Stimulated activated CD8-positive, alpha-beta memory T cell treated with anti-CD3 and anti-CD28 coated beads, Interleukin-7, amount 100 ng/mL, for 24 hours (primary cell): ENCODE measurements around the gene HOXD11.

ENCODE experiments used
- DNase-seq: peaks from one replicate; pipeline ENCODE4 v3.0.0-alpha.2; 2020; ENCODE audit warnings: low read depth

Gene HOXD11

DNA sequence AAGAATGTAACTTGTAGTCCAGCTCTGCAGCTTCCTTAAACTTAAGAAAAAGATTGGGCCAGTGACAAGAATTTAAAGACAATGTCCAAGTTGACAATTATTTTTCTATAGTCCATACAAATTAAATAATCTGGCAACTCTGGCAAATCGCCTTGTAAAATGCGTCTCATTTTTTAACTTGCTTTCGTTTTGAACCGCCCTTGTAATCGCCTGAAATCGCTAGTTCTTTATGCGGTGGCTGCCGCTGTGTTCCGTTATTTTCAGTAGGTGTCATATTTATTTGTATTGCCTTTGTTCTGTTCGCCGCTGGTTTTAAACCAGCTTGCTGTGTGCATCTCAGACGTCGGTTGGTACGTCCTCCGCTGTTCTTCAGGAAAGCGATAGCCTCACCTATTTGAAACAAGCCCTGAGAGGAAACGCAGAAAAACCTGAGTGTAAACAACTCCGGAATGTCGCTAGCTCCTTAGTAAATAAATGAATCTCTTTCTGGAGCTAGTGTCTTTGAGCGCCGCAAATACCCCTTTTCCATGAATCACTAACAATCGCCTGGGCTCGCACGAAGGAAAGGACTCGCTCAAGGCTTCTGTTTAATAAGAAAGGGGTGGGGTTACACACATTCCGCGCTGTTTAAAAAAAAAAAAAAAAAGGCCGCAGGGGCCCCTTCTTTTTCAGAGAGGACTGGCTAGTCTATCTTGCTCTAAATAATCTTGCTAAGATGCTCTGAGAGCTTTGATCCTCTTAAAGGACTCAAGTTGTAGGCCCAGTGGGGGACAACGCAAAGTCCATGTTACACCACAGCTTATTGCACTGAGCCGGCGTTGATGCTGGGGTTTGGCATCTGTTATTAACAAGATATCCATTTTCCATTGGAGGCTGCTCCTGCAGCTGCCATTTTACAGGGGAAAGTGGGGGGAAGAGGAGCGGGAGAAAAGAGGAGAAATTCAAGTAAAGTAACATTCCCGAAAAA is 25.4 kb downstream of the HOXD11 start:
- DNase-seq: no peak

DNA sequence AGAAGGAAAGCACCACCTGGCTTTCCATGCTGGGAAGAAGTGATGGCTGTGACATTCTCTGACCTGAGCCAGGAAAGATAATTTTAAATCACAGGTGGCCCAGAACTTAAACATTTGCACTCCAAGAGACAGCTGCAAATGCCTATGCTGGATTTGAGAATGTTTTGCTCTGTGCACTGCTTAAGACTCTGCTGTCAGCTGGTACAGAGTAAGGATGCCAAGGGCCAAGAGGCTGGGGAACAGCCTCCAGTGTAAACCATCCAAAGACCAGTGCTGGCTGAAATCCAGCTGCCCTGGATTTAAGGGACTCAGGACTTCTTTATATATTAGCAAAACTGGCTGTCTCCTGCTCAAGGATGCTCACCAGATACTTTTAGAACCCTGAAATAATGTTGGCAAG is 26.3 kb downstream of the HOXD11 start:
- DNase-seq: no peak

DNA sequence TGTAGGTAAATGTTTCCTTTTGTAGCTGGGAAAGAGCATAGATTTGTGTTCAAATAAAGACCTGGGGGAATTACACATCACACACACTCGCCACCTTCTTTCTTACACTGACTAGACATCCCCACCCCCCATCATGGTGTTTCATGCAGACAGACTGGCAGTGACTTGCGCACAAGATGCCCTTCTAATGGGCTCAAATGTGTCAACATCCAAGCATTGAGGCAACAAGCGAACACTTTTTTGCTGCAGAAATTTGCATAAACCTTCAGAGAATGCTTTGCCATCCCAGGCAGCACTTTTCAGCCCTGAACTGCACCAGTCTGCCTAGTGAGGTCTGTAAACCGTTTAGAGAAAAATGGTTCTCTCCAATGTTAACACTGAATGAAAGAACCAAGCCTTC is 27.0 kb downstream of the HOXD11 start:
- no peak for DNase-seq

DNA sequence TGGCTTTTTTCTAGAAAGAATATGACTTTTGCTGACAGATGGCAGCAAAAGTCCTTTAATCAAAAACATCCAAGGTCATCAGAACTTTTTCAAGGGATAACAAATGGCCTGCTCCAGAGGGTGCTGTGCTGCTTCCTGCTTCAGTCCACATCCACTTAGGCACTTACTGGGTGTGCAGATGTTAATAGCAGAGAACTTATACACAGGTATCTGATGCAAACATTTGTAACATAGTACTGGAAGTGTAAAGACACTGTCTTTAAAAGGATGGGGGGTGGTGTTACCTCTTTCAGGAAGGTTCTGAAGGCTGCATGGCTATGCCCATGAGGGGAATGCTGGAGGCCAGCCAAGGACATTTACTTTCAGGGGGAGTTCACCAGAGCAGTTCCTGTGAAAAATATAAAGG is 28.0 kb downstream of the HOXD11 start:
- no peak for DNase-seq

DNA sequence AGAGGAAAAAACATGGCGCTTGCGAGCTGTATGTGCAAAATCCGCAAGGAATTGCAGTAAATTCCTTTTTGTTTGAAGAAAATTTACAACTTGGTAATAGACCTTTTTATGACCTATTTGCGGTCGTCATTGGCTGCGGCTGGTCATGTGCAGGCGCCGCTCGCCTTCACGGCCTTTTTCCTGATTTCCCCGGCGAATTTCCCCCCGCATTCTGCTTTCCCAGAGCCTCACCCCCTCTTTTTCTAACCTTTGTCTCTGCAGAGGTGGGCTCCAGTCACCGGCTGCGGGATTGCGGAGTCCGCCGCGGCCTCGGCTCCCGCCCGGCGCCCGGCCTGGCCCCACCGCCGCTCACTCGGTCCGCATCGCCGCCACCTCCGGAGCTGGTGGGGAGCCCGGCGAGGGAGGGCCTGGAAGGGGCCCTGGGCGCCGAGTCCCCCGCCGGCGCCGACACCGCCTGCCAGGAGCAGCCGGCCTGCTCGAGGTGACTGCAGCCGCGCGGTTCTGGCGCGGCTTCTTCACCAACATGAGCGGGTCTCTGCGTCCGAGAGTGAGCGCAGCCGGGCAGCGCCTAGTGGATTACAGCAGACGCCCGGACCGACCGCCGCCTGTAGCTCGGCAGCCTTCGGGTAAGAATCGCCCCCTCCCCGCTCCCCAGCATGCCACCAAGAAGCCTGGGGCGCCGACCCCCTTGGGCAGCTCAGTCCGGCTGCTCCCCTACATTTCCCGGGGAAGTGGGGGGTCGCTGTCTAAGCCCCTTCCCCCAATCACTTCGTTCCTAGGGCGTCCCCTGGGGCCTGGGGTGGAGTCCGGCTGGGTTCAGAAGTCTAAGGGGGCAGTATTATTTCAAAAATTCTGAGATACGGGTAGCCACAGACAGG is 29.5 kb downstream of the HOXD11 start:
- no peak for DNase-seq

DNA sequence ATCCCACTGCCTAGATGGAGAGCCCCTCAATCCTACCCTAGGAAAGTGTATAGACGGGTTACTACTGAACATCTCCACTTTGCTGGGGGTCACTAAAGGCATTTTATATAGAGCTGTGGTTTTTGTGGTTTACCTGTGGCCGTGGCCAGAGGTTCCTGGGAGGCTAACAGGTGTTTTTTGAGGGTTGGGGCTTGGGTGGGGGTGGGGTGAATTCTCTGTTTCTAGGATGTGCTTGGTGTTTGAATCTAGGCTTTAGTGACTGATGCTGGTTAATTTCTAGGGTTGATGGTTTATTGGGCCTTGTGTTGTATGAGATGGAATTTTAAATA is 30.1 kb downstream of the HOXD11 start:
- DNase-seq: no peak

DNA sequence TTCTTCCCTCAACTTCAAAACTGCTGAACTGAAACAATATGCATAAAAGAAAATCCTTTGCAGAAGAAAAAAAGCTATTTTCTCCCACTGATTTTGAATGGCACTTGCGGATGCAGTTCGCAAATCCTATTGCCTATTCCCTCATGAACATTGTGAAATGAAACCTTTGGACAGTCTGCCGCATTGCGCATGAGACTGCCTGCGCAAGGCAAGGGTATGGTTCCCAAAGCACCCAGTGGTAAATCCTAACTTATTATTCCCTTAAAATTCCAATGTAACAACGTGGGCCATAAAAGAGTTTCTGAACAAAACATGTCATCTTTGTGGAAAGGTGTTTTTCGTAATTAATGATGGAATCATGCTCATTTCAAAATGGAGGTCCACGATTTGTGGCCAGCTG is 30.8 kb downstream of the HOXD11 start:
- DNase-seq: no peak

DNA sequence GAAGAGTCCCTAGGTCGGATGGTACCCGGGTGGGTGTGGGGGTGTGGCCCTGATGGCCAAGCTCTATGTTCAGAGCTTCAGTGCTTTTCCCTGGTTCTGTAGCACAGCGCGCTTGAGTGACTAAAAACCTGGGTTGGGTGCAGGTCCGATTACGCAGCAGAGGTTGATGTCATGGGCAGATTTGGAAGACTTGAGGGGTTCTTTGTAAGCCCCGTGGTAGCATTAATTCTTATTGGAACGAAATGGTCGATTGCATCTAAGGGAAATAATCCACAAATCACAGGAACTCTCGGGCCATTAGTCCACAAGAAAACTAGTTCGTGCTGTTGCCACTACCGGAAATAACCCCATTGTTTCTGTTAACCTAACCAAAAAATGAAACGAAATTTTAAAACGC is 31.4 kb downstream of the HOXD11 start:
- no peak for DNase-seq

DNA sequence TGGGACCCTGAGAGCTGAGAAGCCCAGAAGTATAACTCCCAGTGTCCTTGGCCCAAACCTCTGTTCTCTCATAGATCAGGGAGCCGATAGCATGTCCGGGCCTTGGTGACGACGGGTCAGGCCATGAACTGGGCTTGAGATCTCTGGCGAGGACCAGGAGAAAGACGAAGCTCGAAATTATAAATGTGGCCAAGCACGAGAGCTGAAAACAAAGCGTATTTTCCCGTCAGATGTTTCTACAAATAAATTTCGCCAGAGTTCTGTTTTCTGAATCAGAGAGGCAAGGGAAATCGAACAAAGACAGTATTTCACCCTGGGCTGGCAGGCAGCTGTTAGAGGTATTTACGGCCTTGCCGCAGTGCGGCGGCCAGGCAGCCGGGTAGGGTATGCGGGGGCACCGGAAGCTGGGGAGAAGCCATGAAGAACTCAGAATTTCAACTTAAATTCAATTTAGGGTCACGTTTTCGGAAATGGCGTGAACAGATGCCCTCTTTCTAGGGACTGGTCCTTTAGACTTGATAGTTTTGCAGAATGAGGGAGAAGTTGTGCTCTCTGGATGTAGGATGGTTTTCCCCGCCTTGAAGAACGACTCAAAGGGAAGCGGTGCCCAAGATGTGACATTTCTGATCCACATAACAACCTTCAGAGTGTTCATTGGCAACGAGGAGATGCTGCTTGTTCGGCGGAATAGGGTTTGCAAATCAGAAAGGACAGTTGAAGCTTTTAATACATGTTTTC is 32.0 kb downstream of the HOXD11 start:
- DNase-seq: no peak

DNA sequence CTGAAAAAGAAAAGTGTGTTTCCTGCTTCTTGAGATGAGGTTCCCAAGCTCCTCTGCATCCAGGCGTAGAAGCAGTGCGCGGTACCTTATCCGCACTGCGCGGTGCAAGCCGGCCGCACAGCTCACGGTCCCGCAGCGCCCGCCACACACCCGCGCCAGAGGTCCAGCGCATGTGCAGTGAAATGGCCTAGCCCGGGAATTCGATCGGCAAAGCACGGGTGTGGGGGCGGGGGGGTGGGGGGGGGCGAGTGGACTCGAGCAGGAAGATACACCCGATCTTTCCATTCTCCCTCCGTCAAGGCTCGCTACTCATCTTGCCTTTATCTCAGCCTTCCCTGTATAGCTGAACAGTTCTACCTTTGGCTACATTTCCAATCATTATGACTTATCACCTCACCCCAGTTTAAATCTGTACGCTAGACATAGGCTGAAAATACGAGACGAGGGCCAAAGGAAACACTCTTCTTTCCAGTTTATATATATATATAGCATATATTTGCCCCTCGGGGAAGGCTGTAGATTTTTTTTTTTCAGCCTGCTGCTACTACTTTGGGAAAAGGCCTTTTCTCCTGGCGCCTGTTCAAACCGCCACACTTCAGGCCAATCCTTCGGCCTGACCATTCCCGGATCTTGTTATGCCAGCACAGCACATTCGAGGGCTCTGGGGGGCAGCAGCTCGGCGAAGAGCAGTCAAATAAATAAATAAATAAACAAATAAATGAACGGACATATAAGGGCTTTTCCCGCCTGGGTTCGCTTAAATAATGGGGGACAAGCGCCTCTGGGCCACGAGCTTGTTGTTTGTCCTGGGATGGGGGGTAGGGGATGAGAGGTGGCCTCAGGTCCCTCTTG is 32.8 kb downstream of the HOXD11 start:
- no peak for DNase-seq

DNA sequence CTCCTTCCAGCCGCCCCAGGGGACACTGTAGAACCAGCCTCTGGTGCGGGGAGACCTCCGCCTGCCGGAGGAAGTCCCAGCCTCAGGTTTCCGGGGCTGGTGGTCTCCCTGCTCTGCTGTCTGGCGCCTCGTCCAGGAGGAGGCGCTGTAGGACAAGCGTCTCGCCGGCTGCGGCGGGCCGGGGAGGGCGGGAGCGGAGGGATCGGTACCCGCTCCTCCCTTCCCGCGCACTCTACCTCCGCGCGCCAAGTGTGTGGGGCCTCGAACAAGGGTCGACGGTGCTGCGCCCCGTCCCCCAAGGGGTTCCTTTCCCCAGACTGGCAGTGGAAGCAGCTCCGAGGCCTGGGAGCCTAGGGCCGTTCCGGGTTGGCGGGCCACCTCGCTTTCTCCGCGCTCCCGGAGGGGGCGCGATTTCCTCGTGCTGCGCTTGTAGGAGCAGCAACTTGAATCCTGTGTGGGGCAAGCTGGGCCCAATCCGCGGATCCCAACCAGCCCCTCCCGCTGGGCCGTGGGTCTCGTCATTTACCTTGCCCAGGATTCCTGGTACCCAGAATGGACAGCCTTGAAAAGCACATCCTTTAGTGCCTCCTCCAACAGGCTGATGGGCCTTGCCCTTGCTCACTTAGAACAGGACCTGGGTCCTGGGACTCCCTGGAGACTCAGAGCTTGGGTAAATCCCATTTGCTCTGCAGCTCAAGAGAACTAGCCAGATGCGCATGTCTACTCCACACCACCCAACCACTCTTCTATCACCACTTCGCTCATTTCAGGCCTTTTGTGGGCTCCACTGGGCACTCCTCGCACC is 33.6 kb downstream of the HOXD11 start:
- DNase-seq: peak; percentile 42

DNA sequence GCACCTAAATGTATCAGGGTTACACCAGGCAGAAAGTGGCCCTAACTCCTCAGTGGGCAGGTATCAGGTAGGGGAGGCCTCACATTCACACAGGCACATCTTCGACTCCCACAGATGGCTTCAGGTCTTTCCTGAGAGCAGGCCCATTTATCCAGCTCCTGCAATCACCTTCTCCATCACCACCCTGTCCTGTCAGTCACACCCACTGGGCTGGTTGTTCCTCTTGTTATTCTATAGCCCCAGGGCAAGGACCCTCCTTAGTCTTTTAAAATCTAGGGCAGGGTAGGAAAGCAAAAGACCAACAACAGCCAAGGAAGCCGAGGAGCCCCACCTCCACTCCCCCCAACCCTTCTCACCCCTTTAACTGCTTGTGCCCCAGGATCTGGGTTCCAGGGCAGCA is 35.2 kb downstream of the HOXD11 start:
- no peak for DNase-seq

DNA sequence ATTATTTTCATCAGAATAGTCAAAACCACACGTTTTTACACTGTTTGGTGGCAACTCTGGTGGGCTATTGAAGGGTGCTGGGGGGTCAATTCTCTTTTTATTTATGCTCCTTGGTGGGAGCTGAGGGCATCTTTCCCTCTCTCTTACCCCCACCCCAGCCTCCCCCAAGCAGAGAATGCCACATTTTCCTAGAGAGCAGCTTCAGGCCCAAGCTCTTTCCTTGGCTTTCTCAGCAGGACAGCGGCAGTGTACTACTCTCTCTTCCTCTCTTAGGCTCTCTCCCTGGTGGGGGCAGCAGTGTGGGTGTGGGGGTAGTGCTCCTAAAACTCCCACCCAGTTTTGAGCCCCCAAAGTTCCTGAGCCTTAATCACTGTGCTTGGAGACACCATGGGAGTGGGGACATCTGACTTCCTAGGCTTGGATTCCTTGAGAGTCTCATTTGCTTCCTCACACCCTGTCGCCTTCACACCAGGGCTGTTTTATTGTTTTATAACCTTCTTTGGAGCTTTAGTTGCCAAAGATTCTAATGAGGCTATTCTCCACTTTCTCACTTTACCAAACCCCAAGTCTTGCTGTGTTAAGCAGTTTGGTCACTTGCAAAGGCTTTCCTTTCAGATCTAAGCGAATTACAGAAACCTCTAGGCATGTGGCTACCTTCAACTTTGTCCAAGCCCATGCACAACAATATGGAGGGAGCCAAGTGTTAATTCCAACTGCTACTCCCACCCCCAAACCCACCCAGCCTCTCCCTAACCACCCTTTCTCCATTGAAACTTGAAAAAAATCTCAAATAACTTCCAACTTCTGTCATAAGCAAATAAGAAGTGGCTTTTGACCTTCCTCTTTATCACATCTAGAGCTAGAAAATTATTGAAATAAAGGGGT is 38.2 kb downstream of the HOXD11 start:
- DNase-seq: no peak

DNA sequence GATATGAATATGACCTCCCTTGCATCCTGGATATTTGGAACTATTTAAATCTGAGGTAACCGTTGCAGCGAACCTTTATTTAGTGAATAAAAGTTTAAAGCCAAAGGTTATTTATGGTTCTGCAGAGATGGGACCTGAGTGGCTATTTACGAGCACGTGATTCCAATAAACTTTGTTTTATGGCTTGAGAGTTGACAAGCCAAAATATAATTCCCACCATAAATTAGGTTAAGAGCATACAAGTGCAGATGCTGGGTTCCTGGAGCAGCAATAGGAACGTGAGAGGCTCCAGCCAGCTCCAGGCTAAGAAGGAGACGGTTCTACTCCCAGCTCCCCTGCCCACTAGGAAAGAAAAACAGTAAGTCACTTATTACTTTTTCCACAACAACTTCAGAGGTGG is 39.0 kb downstream of the HOXD11 start:
- no peak for DNase-seq

DNA sequence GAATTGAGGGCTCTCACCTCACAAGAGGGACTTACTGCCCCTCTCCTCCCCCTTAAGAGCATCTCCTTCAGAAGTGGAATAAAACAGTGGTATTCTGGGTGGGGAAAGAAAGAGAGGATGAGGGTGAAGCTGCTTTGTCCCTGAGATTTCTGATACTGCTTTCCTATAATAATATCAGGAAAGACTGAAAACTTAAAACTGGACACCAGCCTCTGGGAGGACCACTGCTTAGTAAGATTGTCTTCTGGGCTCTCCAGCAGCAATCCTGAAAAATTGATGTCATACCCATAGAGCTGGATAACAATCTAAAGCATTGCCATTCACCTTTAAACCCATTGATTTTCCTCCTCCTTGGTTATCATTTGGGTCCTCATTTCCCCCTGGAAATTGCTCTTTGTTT is 39.6 kb downstream of the HOXD11 start:
- no peak for DNase-seq

DNA sequence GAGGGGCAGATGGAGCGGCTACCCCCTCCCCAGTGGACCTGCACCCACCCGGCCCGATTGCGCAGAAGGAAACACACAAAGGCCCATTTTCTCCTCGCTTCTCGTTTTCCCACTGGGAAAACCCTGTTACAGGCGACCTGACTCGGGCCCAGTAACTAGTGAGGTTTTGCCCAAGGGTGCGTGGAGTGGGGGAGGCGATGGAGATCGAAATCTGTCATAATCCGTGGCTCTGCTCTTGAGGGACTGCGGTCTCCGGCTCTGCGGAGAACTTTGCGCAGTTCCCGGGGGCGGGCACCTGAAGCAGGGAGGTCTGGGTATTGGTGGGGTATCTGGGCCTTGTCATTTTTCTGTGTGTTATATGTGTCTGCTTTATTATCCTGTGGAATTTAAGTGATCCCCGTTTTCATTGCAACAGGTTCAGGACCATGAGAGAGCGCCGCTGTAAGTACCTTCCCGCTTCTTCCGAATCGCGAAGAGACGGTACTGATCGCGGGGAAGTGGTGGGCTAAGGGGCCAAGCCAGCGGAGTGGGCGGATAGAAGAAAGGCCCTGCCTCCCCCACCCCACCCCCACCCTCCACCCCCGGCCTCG is 40.2 kb downstream of the HOXD11 start:
- DNase-seq: no peak

DNA sequence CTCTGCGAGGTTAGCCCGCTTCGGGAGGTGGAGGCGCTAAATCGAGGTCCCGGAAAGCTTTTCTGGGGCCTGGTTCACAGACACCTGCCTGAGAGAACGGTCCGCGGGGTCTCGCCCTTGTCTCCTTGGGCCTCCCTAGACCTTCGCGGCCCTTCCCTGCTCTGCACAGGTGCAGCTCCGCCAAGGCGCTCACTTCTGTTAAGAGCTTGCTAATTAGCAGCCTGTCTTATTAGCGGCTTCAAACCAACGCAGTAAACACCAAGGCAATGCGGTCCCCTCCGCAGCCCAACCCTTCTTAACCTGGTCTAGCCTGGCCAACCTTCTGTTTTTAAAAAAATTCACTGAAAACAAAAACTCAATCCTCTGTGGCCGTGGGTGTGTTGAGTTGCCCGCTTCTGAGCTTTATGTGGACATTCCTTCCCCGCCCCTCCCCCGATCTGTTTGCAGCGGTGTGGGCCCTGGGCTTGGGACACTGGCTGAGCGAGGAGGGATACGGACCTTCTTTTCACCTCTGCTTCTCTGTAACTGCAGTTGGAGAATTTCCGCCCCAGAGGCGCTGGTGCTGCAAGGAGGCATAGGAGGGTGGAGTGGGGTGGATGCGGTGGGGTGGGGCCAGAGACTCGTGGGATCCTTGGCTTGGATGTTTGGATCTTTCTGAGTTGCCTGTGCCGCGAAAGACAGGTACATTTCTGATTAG is 40.9 kb downstream of the HOXD11 start:
- DNase-seq: no peak

DNA sequence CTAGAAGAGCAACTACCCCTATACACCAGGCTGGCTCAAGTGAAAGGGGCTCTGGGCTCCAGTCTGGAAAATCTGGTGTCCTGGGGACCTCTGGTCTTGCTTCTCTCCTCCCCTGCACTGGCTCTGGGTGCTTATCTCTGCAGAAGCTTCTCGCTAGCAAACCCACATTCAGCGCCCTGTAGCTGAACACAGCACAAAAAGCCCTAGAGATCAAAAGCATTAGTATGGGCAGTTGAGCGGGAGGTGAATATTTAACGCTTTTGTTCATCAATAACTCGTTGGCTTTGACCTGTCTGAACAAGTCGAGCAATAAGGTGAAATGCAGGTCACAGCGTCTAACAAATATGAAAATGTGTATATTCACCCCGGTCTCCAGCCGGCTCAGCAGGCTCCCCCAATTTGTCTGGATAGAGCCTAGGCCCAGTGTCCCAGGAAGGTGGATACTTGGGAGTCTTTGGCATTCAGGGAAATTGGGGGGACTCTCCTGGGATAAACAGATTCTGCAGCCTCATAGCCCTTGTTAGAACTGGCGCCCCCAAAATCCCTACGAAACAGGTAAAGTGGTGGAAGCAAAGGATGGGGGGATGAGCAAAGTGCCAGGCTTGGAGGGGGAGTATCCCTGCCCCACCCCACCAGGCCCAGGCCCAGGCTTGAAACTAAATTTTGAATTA is 41.8 kb downstream of the HOXD11 start:
- DNase-seq: no peak
